Mesenchymal stem cell (in vitro differentiated cells and primary cell): ENCODE results near the gene SLC2A9.
A peak's percentile ranks its signal among the peaks of the same experiment; 100 is the strongest.

Source experiments
- DNase-seq: peaks from one replicate; pipeline ENCODE4 v3.0.0-alpha.2; 2013
- H2AFZ ChIP-seq: one replicate; pipeline ENCODE4 v1.6.1; 2013; ENCODE audit warnings: low read depth, mild to moderate bottlenecking, control low read depth, inconsistent platforms, low read length, moderate library complexity
- H2AK5ac ChIP-seq: 2 replicates; pipeline ENCODE4 v1.6.1; 2013; ENCODE audit warnings: low read length, moderate library complexity, mild to moderate bottlenecking, inconsistent platforms; ENCODE audit not compliant: severe bottlenecking
- H2BK120ac ChIP-seq: one replicate; pipeline ENCODE4 v1.6.1; 2013; ENCODE audit warnings: low read depth, mild to moderate bottlenecking, inconsistent platforms, low read length, moderate library complexity
- H2BK12ac ChIP-seq, 2 experiments: one replicate each; pipeline ENCODE4 v1.6.1; 2013; ENCODE audit warnings: inconsistent platforms in 2 of 2, low read length in 2 of 2, mild to moderate bottlenecking in 2 of 2, moderate library complexity in 2 of 2, control low read depth in 1 of 2
- H2BK15ac ChIP-seq: one replicate; pipeline ENCODE4 v1.6.1; 2013; ENCODE audit warnings: mild to moderate bottlenecking, low read depth, inconsistent platforms; ENCODE audit not compliant: poor library complexity, severe bottlenecking
- H2BK5ac ChIP-seq: 2 replicates; pipeline ENCODE4 v1.6.1; 2013; ENCODE audit warnings: low read depth, mild to moderate bottlenecking, low read length, control low read depth, inconsistent platforms; ENCODE audit not compliant: poor library complexity, severe bottlenecking
- H3K14ac ChIP-seq, 2 experiments: one replicate each; pipeline ENCODE4 v1.6.1; 2013; ENCODE audit warnings: inconsistent platforms in 2 of 2, low read length in 2 of 2, control low read depth in 1 of 2, mild to moderate bottlenecking in 1 of 2, moderate library complexity in 1 of 2
- H3K18ac ChIP-seq, 2 experiments: one replicate each; pipeline ENCODE4 v1.6.1; 2013; ENCODE audit warnings: inconsistent platforms in 2 of 2, low read length in 2 of 2, control low read depth in 1 of 2, low read depth in 1 of 2, mild to moderate bottlenecking in 1 of 2
- H3K23ac ChIP-seq, 2 experiments: one replicate each; pipeline ENCODE4 v1.6.1; 2013; ENCODE audit warnings: inconsistent platforms in 2 of 2, low read length in 2 of 2, mild to moderate bottlenecking in 2 of 2, moderate library complexity in 2 of 2, control low read depth in 1 of 2
- H3K27ac ChIP-seq: 2 replicates; pipeline ENCODE4 v1.5.1; 2013; ENCODE audit warnings: mild to moderate bottlenecking, moderate library complexity, low read length, control low read depth, inconsistent platforms; ENCODE audit not compliant: poor library complexity, severe bottlenecking
- H3K27me3 ChIP-seq, 2 experiments: 2 replicates each; pipeline versions ENCODE4 v1.6.1 to v1.7.0; 2013; ENCODE audit warnings: low read length in 2 of 2, mild to moderate bottlenecking in 2 of 2, moderate library complexity in 2 of 2, control low read depth in 1 of 2, inconsistent platforms in 1 of 2; ENCODE audit not compliant: control insufficient read depth in 1 of 2, insufficient read depth in 1 of 2
- H3K36me3 ChIP-seq, 2 experiments: 2 replicates each; pipeline versions ENCODE4 v1.6.1 to v1.7.0; 2013; ENCODE audit warnings: low read length in 2 of 2, control low read depth in 1 of 2, inconsistent platforms in 1 of 2, low read depth in 1 of 2, mild to moderate bottlenecking in 1 of 2; ENCODE audit not compliant: insufficient read depth in 2 of 2, control insufficient read depth in 1 of 2
- H3K4ac ChIP-seq, 2 experiments: one replicate each; pipeline ENCODE4 v1.6.1; 2013; ENCODE audit warnings: inconsistent platforms in 2 of 2, low read length in 2 of 2, mild to moderate bottlenecking in 2 of 2, moderate library complexity in 2 of 2, control low read depth in 1 of 2, low read depth in 1 of 2
- H3K4me1 ChIP-seq: 2 replicates; pipeline ENCODE4 v1.6.1; 2013; ENCODE audit warnings: low read depth, low read length, control low read depth; ENCODE audit not compliant: control insufficient read depth, insufficient read depth
- H3K4me2 ChIP-seq: 2 replicates; pipeline ENCODE4 v1.6.1; 2013; ENCODE audit warnings: low read length, mild to moderate bottlenecking, inconsistent platforms; ENCODE audit not compliant: poor library complexity, severe bottlenecking
- H3K4me3 ChIP-seq, 2 experiments: 2 replicates each; pipeline versions ENCODE4 v1.5.1 to v1.7.0; 2013; ENCODE audit warnings: low read length in 2 of 2, mild to moderate bottlenecking in 2 of 2, control low read depth in 1 of 2, low read depth in 1 of 2; ENCODE audit not compliant: insufficient read depth in 1 of 2
- H3K79me1 ChIP-seq: replicated peaks from 2 replicates; pipeline ENCODE4 v1.6.1; 2013; ENCODE audit warnings: mild to moderate bottlenecking, control low read depth, low read length, inconsistent platforms; ENCODE audit not compliant: poor library complexity, severe bottlenecking
- H3K9ac ChIP-seq: 2 replicates; pipeline ENCODE4 v1.7.0; 2013; ENCODE audit warnings: mild to moderate bottlenecking, low read length, moderate library complexity
- H3K9me3 ChIP-seq: 2 replicates; pipeline ENCODE4 v1.7.0; 2013; ENCODE audit warnings: mild to moderate bottlenecking, low read length; ENCODE audit not compliant: control insufficient read depth
- H4K8ac ChIP-seq: one replicate; pipeline ENCODE4 v1.6.1; 2013; ENCODE audit warnings: inconsistent platforms, mild to moderate bottlenecking, low read length, moderate library complexity
- H4K91ac ChIP-seq: one replicate; pipeline ENCODE4 v1.6.1; 2013; ENCODE audit warnings: mild to moderate bottlenecking, low read length, inconsistent platforms
- WGBS: methylation state at CpG from one replicate; pipeline ENCODE4 v1.1.7; 2013; ENCODE audit warnings: mixed read lengths; 5-methylcytosine and 5-hydroxymethylcytosine counted together

The SLC2A9 gene

GRCh38 chr4:10066206-10066605 lies 44.9 kb upstream of the SLC2A9 start:
- H2AK5ac ChIP-seq, result no peak overlapping the region
- no peak overlapping the region for H3K27ac ChIP-seq
- DNase-seq, result no peak
- no peak overlapping the region for H3K9ac ChIP-seq
- peaks cover 2% of the 10 kb centered on the region for H3K4me1 ChIP-seq
- H3K36me3 ChIP-seq, result peaks cover 16 to 59% of the 10 kb centered on the region in 2 experiments
- no peak overlapping the region for H4K8ac ChIP-seq
- H3K18ac ChIP-seq, result no peak overlapping the region
- no peak overlapping the region for H2BK120ac ChIP-seq
- H3K14ac ChIP-seq, result no peak overlapping the region
- no peak overlapping the region for H2BK15ac ChIP-seq
- no peak overlapping the region for H3K4me3 ChIP-seq
- WGBS, result 100% methylated on average over 1 of the region's 2 CpGs
- H2BK12ac ChIP-seq, result no peak overlapping the region
- no peaks in the 10 kb centered on the region for H3K27me3 ChIP-seq
- H2BK5ac ChIP-seq, result no peak overlapping the region
- no peak overlapping the region for H3K4ac ChIP-seq
- no peak overlapping the region for H3K23ac ChIP-seq
- no peak overlapping the region for H2AFZ ChIP-seq
- H4K91ac ChIP-seq, result no peak overlapping the region
- H3K79me1 ChIP-seq, result peaks cover 4% of the 10 kb centered on the region
- no peaks in the 10 kb centered on the region for H3K9me3 ChIP-seq
- no peak overlapping the region for H3K4me2 ChIP-seq

- Histone ChIP-seq H3K27ac (no peak overlapping the region), H2BK12ac (no peak overlapping the region), H3K14ac (no peak overlapping the region), H3K4me3 (no peak overlapping the region), H2BK5ac (no peak overlapping the region), H3K27me3 (no peaks in the 10 kb centered on the region), H2BK15ac (no peak overlapping the region), H3K4ac (no peak overlapping the region), H3K9me3 (no peaks in the 10 kb centered on the region), H3K18ac (no peak overlapping the region), H4K91ac (no peak overlapping the region), H3K36me3 (peaks cover 7 to 37% of the 10 kb centered on the region in 2 experiments), H3K9ac (peak overlapping the region; percentile 16), H2AFZ (no peak overlapping the region), H3K4me2 (no peak overlapping the region), H3K4me1 (peaks cover 2% of the 10 kb centered on the region), H2BK120ac (no peak overlapping the region), H3K79me1 (no peaks in the 10 kb centered on the region), H3K23ac (no peak overlapping the region), H4K8ac (no peak overlapping the region), H2AK5ac (no peak overlapping the region)
- 53% methylated on average over 8 of the region's 9 CpGs for WGBS
- peak; percentile 51 for DNase-seq
Observed at GRCh38 chr4:10063544-10064300, 42.4 kb upstream of the SLC2A9 start.

GRCh38 chr4:10061650-10062415 lies 40.5 kb upstream of the SLC2A9 start:
- H2BK15ac ChIP-seq, result no peak overlapping the region
- H3K14ac ChIP-seq, result no peak overlapping the region
- peaks cover 5% of the 10 kb centered on the region for H3K4me1 ChIP-seq
- WGBS, result 100% methylated on average over 2 of the region's 3 CpGs
- no peak overlapping the region for H4K91ac ChIP-seq
- H3K4me2 ChIP-seq, result no peak overlapping the region
- no peak overlapping the region for H3K4me3 ChIP-seq
- no peak overlapping the region for H2BK5ac ChIP-seq
- H2AFZ ChIP-seq, result no peak overlapping the region
- no peak overlapping the region for H3K23ac ChIP-seq
- H2BK12ac ChIP-seq, result no peak overlapping the region
- H3K4ac ChIP-seq, result no peak overlapping the region
- H2BK120ac ChIP-seq, result no peak overlapping the region
- H3K27me3 ChIP-seq, result no peaks in the 10 kb centered on the region
- DNase-seq, result no peak
- H4K8ac ChIP-seq, result no peak overlapping the region
- H3K9ac ChIP-seq, result no peak overlapping the region
- H3K9me3 ChIP-seq, result no peaks in the 10 kb centered on the region
- H2AK5ac ChIP-seq, result no peak overlapping the region
- H3K27ac ChIP-seq, result no peak overlapping the region
- H3K18ac ChIP-seq, result no peak overlapping the region
- peaks cover under 1 to 19% of the 10 kb centered on the region in 2 experiments for H3K36me3 ChIP-seq
- H3K79me1 ChIP-seq, result no peaks in the 10 kb centered on the region

- Histone ChIP-seq H3K9me3 (no peaks in the 10 kb centered on the region), H2BK120ac (no peak overlapping the region), H2BK5ac (no peak overlapping the region), H3K4me2 (no peak overlapping the region), H2AK5ac (no peak overlapping the region), H3K18ac (no peak overlapping the region), H3K27me3 (no peaks in the 10 kb centered on the region), H4K91ac (no peak overlapping the region), H3K4ac (no peak overlapping the region), H2AFZ (no peak overlapping the region), H3K4me3 (no peak overlapping the region), H3K36me3 (no peaks in the 10 kb centered on the region), H3K9ac (no peak overlapping the region), H2BK12ac (no peak overlapping the region), H2BK15ac (no peak overlapping the region), H3K23ac (no peak overlapping the region), H4K8ac (no peak overlapping the region), H3K14ac (no peak overlapping the region), H3K79me1 (no peaks in the 10 kb centered on the region), H3K4me1 (peaks cover 7% of the 10 kb centered on the region), H3K27ac (no peak overlapping the region)
- WGBS, result over 99% methylated on average over 6 of the region's 7 CpGs
- no peak for DNase-seq
Observed at GRCh38 chr4:10058371-10058770, 37.1 kb upstream of the SLC2A9 start.
